Activated CD4-positive, alpha-beta T cell treated with anti-CD3 and anti-CD28 coated beads, Interleukin-2, amount 50 U/mL, for 24 hours (primary cell): Measurements from ENCODE around the gene LCE1C.

ENCODE experiments used
- DNase-seq, 2 donors: peaks; one replicate each; pipeline ENCODE4 v3.0.0-alpha.2; 2020; ENCODE audit warnings: low read depth in 1 of 2, low spot score in 1 of 2

LCE1C gene

GRCh38 chr1:152760551-152761190 lies 45.8 kb downstream of the LCE1C start:
- no peak for DNase-seq

- no peak for DNase-seq
Observed at GRCh38 chr1:152759453-152760173, 46.8 kb downstream of the LCE1C start.

GRCh38 chr1:152758636-152759035 lies 47.8 kb downstream of the LCE1C start:
- DNase-seq: no peak

DNA sequence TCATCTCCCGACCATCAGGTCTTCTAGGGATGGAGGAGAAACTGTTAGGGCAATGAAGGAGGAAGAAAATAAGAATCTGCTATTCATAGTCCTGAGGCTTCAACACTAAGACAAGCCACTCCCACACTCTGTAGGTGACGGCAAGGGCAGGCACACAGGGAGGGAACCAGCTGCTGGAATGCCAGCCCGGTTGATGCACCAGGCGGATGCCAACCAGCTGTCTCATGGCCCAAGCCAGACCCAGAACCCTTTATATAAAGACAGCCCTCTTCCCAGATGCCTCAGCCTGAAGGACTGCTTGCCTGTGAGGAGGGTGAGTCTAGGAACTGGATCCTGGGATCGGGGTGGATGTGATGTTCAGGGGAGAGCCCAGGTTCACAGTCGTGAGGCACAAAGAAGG lies 48.7 kb downstream of the LCE1C start, which contains the start of gene KPRP:
Gene KPRP (plus strand): TSS at position 279 of the 400 bp plus-strand sequence. CDS start 1,564 bp downstream, outside the sequence.
- DNase-seq: no peak

GRCh38 chr1:152756872-152757271 lies 49.6 kb downstream of the LCE1C start:
- DNase-seq: no peak
